ENCODE results near the gene ARHGAP22. TPM values are rescaled to one million over a fixed set of nuclear protein-coding genes. Genes with fewer than 3 reads are reported as not detected.

The ARHGAP22 gene
- total and polyA plus RNA-seq, 2 experiments from 2014 or later, result 4.8 to 10.7 TPM

GRCh38 chr10:48437546-48437945, 167.3 kb downstream of the ARHGAP22 start (continued):
- TF ChIP-seq ZNF462 (CRISPR knock-in tag; IDR thresholded peaks at IDR 0.05) (no peak), CREB1 (CRISPR knock-in tag; IDR thresholded peaks at IDR 0.05; ENCODE audit: low read depth) (no peak), STAT1 (IDR thresholded peaks at IDR 0.05; ENCODE audit: unreplicated experiment) (no peak), JUNB (IDR thresholded peaks at IDR 0.05; ENCODE audit: unreplicated experiment) (no peak), NANOG (IDR thresholded peaks at IDR 0.05; ENCODE audit: borderline replicate concordance) (no peak), ZNF331 (CRISPR knock-in tag; IDR thresholded peaks at IDR 0.05; ENCODE audit: low read depth) (no peak)

- no peaks in the 10 kb centered on the region for H3K9me3 Mint-ChIP-seq
- H3K4me1 Mint-ChIP-seq, result no peaks in the 10 kb centered on the region
- H3K36me3 ChIP-seq (ENCODE audit: insufficient read depth), result 0 out of 2 replicates have a peak, but pooled peaks cover under 1% of the 10 kb centered on the region
- H3K27ac ChIP-seq (ENCODE audit: low read depth), result no peak overlapping the region
- H4K20me1 ChIP-seq (replicated peaks; ENCODE audit: insufficient read depth), result no peaks in the 10 kb centered on the region
- H3F3A ChIP-seq (replicated peaks; ENCODE audit: low read depth), result no peaks in the 10 kb centered on the region
- H3K27me3 ChIP-seq (ENCODE audit: insufficient read depth), result no peaks in the 10 kb centered on the region
- DNase-seq (ENCODE audit: low spot score), result no peak
- no peak overlapping the region for H3K27ac Mint-ChIP-seq
- ATAC-seq, result no peak
- H3K4me1 ChIP-seq (ENCODE audit: insufficient read depth), result no peaks in the 10 kb centered on the region
- H2AFZ ChIP-seq, result no peak overlapping the region
- peaks cover 2% of the 10 kb centered on the region for H3K27me3 Mint-ChIP-seq (ENCODE audit: insufficient read depth, low read depth, poor library complexity)
- no peak overlapping the region for H3K4me3 Mint-ChIP-seq
- H3K36me3 Mint-ChIP-seq (ENCODE audit: low read depth), result peaks cover 5% of the 10 kb centered on the region; the same call in 1 of the 3 replicates
- H3K9me2 ChIP-seq (ENCODE audit: insufficient read depth), result no peaks in the 10 kb centered on the region
- H3K4me3 ChIP-seq, result no peak overlapping the region
- H3K4me2 ChIP-seq, result no peak overlapping the region
- H3K79me2 ChIP-seq (replicated peaks; ENCODE audit: insufficient read depth), result no peaks in the 10 kb centered on the region
- TF ChIP-seq REST (IDR thresholded peaks at IDR 0.05; ENCODE audit: unreplicated experiment), result no peak
- no peak for TF ChIP-seq CREB1 (CRISPR knock-in tag; IDR thresholded peaks at IDR 0.05; ENCODE audit: low read depth)
- TF ChIP-seq POLR2AphosphoS5 (IDR thresholded peaks at IDR 0.05; ENCODE audit: low read depth), result no peak
- no peak for TF ChIP-seq CTCF (conservative IDR thresholded peaks at IDR 0.05; ENCODE audit: low read depth in 2 of 2)
- TF ChIP-seq NANOG (IDR thresholded peaks at IDR 0.05; ENCODE audit: borderline replicate concordance), result no peak
- no peak for TF ChIP-seq EZH2 (IDR thresholded peaks at IDR 0.05; ENCODE audit: low read depth, unreplicated experiment)
Observed at GRCh38 chr10:48431871-48432270, 173.0 kb downstream of the ARHGAP22 start.

Data from GM23338 (cell line).